Osteoblast (primary cell): ENCODE measurements around the gene MICU1. TPM values are rescaled to one million over a fixed set of nuclear protein-coding genes. Genes with fewer than 3 reads are reported as not detected.
"Not testable (repeated sequence)": the region's sequence is repeated elsewhere in the genome, so short reads cannot be mapped to it uniquely, and the experiment has no call there.

ENCODE experiments used
- DNase-seq: peaks from one replicate; pipeline ENCODE4 v3.0.0; 2011; ENCODE audit warnings: low spot score, mixed read lengths; ENCODE audit not compliant: insufficient read length; ENCODE audit errors: missing footprints
- H2AFZ ChIP-seq: 2 replicates; pipeline ENCODE4 v1.6.0; 2011; ENCODE audit warnings: mild to moderate bottlenecking, low read length
- H3K27ac ChIP-seq: 2 replicates; pipeline ENCODE4 v1.5.1; 2011; ENCODE audit warnings: mild to moderate bottlenecking, low read depth, low read length, moderate library complexity
- H3K27me3 ChIP-seq: 2 replicates; pipeline ENCODE4 v1.6.0; 2012; ENCODE audit warnings: mild to moderate bottlenecking, control low read depth, inconsistent platforms, low read length, moderate library complexity; ENCODE audit not compliant: insufficient read depth
- H3K36me3 ChIP-seq: 2 replicates; pipeline ENCODE4 v1.5.1; 2011; ENCODE audit warnings: mild to moderate bottlenecking, low read length, control low read depth, moderate library complexity; ENCODE audit not compliant: insufficient read depth
- H3K4me1 ChIP-seq: 2 replicates; pipeline ENCODE4 v1.5.1; 2011; ENCODE audit warnings: mild to moderate bottlenecking, low read length, control low read depth, moderate library complexity; ENCODE audit not compliant: insufficient read depth
- H3K4me2 ChIP-seq: 2 replicates; pipeline ENCODE4 v1.6.0; 2011; ENCODE audit warnings: mild to moderate bottlenecking, low read length; ENCODE audit not compliant: insufficient read depth
- H3K4me3 ChIP-seq: fragments of 200-600 bp; sonication (generic); 3 replicates; pipeline ENCODE4 v1.5.1; 2012; ENCODE audit warnings: mild to moderate bottlenecking, low read length, inconsistent platforms; ENCODE audit not compliant: insufficient read depth
- H3K79me2 ChIP-seq: 2 replicates; pipeline ENCODE4 v1.6.0; 2012; ENCODE audit warnings: mild to moderate bottlenecking, low read length, control low read depth, inconsistent platforms; ENCODE audit not compliant: insufficient read depth
- H3K9me3 ChIP-seq: 2 replicates; pipeline ENCODE4 v1.5.1; 2011; ENCODE audit warnings: low read depth, low read length, control low read depth
- H4K20me1 ChIP-seq: 2 replicates; pipeline ENCODE4 v1.6.0; 2012; ENCODE audit warnings: mild to moderate bottlenecking, low read length, control low read depth; ENCODE audit not compliant: insufficient read depth
- CTCF ChIP-seq: IDR thresholded peaks from 2 replicates; pipeline ENCODE4 v1.5.1; 2011; ENCODE audit warnings: mild to moderate bottlenecking, low read depth, low read length, moderate library complexity; ENCODE audit errors: extremely low read depth
- total RNA-seq: library from RNA; depleted of rRNA; stranded (reverse); fragments of >200 nt; gene quantifications from 2 replicates; pipeline ENCODE4 v1.2.3, GENCODE V29; 2012

Gene MICU1
- total RNA-seq, 1 donor = 79.6 TPM

GRCh38 chr10:72329290-72330068 lies 296.4 kb downstream of the MICU1 start:
- Histone ChIP-seq H3K79me2 (no peaks in the 10 kb centered on the region), H2AFZ (no peak overlapping the region), H3K4me1 (peaks cover 33% of the 10 kb centered on the region), H4K20me1 (no peaks in the 10 kb centered on the region), H3K27ac (no peak overlapping the region), H3K27me3 (no peaks in the 10 kb centered on the region), H3K4me2 (no peak overlapping the region), H3K36me3 (peaks cover 4% of the 10 kb centered on the region), H3K4me3 (no peak overlapping the region), H3K9me3 (no peaks in the 10 kb centered on the region)
- no peak for TF ChIP-seq CTCF
- peak; percentile 44 for DNase-seq

GRCh38 chr10:72328829-72329204 lies 297.1 kb downstream of the MICU1 start:
- Histone ChIP-seq H3K9me3 (no peaks in the 10 kb centered on the region), H3K4me2 (no peak overlapping the region), H2AFZ (no peak overlapping the region), H3K79me2 (no peaks in the 10 kb centered on the region), H3K4me3 (no peak overlapping the region), H4K20me1 (no peaks in the 10 kb centered on the region), H3K36me3 (peaks cover 4% of the 10 kb centered on the region), H3K27ac (no peak overlapping the region), H3K27me3 (no peaks in the 10 kb centered on the region), H3K4me1 (peaks cover 33% of the 10 kb centered on the region)
- TF ChIP-seq CTCF = no peak
- peak; percentile 49 for DNase-seq

- Histone ChIP-seq H4K20me1 (no peaks in the 10 kb centered on the region), H3K9me3 (no peaks in the 10 kb centered on the region), H3K4me1 (peaks cover 33% of the 10 kb centered on the region), H2AFZ (no peak overlapping the region), H3K4me2 (no peak overlapping the region), H3K79me2 (no peaks in the 10 kb centered on the region), H3K27ac (no peak overlapping the region), H3K4me3 (no peak overlapping the region), H3K27me3 (no peaks in the 10 kb centered on the region), H3K36me3 (no peaks in the 10 kb centered on the region)
- peak; percentile 61 for TF ChIP-seq CTCF
- DNase-seq = peak; percentile 91
Measured at GRCh38 chr10:72328045-72328828, 297.6 kb downstream of the MICU1 start.

GRCh38 chr10:72326665-72327603 lies 298.9 kb downstream of the MICU1 start:
- not testable (repeated sequence) for H4K20me1 ChIP-seq, H3K36me3 ChIP-seq, H2AFZ ChIP-seq, H3K27ac ChIP-seq, DNase-seq, H3K4me2 ChIP-seq, H3K79me2 ChIP-seq, H3K27me3 ChIP-seq, H3K9me3 ChIP-seq, H3K4me3 ChIP-seq
- peaks cover 32% of the 10 kb centered on the region for H3K4me1 ChIP-seq

- Histone ChIP-seq H2AFZ (peak overlapping the region; percentile 82), H3K4me1 (peaks cover 32% of the 10 kb centered on the region)
Measured at GRCh38 chr10:72325243-72326175, 300.4 kb downstream of the MICU1 start.

More at GRCh38 chr10:72325243-72326175, 300.4 kb downstream of the MICU1 start:
- not testable (repeated sequence) for H3K9me3 ChIP-seq, H3K27me3 ChIP-seq, H3K79me2 ChIP-seq, H3K4me3 ChIP-seq, H3K36me3 ChIP-seq, H4K20me1 ChIP-seq
- Histone ChIP-seq H3K4me2 (peak overlapping the region; percentile 56), H3K27ac (peak overlapping the region; percentile 23)
- DNase-seq = peak; percentile 87
